ENCODE measurements around the gene SLC9B1. TPM values are rescaled to one million over a fixed set of nuclear protein-coding genes. Genes with fewer than 3 reads are reported as not detected.

SLC9B1 gene
- total RNA-seq, 1 donor from 2014 or later, result 1.6 TPM

DNA sequence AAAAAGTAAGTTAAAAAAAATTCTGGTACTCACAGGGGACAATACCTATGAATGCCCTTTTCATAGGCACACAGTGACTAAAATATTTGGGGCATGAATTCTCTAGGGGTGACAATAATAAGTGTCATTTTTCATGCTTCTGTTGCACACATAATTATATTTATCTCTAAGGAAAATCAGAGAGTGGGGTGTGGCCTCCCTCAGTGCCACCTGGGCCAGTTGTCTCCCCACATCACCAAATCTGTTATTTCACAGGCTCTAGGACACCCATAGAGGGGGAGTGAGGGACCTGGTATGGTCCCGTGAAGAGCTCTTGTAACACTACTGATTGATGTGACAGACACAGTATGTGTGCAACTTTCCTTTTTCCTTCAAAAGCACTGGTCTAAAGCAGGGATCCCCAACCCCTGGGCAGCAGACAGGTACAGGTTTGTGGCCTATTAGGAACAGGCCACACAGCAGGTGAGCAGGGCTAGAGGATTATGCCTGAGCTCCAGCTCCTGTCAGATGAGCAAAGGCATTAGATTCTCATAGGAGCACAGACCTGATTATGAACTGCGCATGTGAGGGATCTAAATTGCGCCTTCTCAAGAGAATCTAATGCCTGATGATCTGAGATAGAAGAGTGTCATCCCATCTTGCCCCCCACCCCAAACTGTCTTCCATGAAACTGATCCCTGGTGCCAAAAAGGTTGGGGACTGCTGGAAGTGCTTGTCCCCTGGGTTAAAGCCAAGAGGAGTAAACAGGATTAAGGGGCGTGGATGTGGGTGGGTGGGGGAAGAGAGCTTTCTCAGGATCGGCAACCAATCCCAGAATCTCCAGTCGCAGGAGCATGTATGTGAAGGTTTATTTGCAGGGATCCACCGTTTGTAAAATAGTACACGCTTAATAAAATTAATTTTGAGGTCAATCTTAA, 856 bp downstream of the SLC9B1 start:
- Mint-ChIP-seq H3K4me1 (ENCODE audit: unreplicated experiment) (peaks cover 10% of the 10 kb centered on the region), H3K27ac (peak overlapping the region; percentile 98), H3K4me3 (peak overlapping the region; percentile 91), H3K9me3 (no peaks in the 10 kb centered on the region), H3K36me3 (no peaks in the 10 kb centered on the region), H3K27me3 (no peaks in the 10 kb centered on the region)
- DNase-seq (ENCODE audit: extremely low spot score, unreplicated experiment), result no peak
- TF ChIP-seq, protein P1, sequence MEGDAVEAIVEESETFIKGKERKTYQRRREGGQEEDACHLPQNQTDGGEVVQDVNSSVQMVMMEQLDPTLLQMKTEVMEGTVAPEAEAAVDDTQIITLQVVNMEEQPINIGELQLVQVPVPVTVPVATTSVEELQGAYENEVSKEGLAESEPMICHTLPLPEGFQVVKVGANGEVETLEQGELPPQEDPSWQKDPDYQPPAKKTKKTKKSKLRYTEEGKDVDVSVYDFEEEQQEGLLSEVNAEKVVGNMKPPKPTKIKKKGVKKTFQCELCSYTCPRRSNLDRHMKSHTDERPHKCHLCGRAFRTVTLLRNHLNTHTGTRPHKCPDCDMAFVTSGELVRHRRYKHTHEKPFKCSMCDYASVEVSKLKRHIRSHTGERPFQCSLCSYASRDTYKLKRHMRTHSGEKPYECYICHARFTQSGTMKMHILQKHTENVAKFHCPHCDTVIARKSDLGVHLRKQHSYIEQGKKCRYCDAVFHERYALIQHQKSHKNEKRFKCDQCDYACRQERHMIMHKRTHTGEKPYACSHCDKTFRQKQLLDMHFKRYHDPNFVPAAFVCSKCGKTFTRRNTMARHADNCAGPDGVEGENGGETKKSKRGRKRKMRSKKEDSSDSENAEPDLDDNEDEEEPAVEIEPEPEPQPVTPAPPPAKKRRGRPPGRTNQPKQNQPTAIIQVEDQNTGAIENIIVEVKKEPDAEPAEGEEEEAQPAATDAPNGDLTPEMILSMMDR (conservative IDR thresholded peaks at IDR 0.05), result no peak

DNA sequence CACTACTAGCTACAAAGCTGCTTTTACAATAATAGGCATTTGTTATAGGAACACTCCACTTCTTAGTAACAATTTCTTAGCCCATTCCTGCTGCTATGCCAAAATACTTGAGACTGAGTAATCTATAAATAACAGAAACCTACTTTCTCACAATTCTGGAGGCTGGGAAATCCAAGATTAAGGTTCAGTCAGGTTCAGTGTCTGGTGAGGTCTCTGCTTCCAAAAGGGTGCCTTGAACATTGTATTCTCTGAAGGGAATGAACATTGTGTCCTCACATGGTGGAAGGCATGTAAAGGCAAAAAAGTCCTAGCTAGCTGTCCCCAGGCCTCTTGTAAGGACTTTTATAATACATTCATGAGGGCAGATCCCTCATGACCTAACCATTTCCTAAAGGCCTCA, 7.0 kb downstream of the SLC9B1 start:
- TF ChIP-seq, protein P1 (conservative IDR thresholded peaks at IDR 0.05), result no peak
- Mint-ChIP-seq H3K36me3 (no peaks in the 10 kb centered on the region), H3K27ac (no peak overlapping the region), H3K27me3 (no peaks in the 10 kb centered on the region), H3K4me1 (ENCODE audit: unreplicated experiment) (peaks cover 9% of the 10 kb centered on the region), H3K9me3 (no peaks in the 10 kb centered on the region), H3K4me3 (no peak overlapping the region)
- no peak for DNase-seq (ENCODE audit: extremely low spot score, unreplicated experiment)

DNA sequence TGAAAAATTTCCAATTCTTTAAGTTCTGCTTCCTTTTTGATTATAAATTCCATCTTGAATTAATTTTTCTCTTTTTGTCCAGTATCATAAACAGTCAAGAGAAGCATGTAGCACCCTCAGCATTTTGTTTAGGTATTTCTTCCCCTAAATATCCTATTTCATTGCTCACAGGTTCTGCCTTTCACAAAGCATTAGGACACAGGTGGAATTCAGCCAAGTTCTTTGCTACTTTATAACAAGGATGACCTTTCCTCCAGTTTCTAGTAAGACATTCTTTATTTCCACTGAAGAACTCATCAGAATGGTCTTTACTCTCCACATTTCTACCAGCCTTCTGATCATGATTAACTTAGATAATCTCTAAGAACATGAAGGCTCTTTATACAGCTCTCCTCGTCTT, 7.4 kb downstream of the SLC9B1 start:
- H3K4me3 Mint-ChIP-seq, result no peak overlapping the region
- TF ChIP-seq, protein P1 (conservative IDR thresholded peaks at IDR 0.05), result no peak
- H3K27ac Mint-ChIP-seq, result peak overlapping the region; percentile 78

DNA sequence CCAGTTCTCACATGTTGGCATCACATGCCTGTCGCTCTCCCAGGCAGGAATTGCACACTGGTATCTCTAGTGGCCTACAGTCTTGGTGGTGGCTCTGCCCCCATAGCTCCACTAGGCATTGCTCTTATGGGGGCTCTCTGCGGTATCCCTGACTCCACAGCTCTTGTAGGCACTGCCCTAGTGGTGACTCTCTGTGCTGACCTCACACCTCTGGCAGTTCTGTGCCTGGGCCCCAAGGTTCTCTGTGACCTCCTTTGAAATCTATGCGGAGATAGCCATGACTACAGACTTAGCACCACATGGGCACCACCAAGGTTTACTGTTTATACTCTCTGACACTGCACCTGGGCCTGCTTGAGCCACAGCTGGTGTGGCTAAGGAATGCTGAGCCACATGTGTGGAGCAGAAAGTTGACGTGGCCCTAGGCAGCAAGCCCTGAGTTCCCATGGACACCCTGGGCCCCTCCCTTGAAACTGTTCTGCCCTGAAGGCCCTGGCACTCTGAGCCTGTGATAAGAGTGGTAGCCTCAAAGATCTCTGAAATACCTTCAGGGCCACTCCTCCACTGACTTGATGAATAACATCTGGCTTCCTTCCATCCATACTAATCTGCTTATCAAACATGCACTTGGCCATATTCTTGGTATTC, 8.0 kb downstream of the SLC9B1 start:
- no peaks in the 10 kb centered on the region for H3K27me3 Mint-ChIP-seq
- peaks cover 9% of the 10 kb centered on the region for H3K4me1 Mint-ChIP-seq (ENCODE audit: unreplicated experiment)
- TF ChIP-seq, protein P1 (conservative IDR thresholded peaks at IDR 0.05), result no peak
- H3K4me3 Mint-ChIP-seq, result no peak overlapping the region
- DNase-seq (ENCODE audit: extremely low spot score, unreplicated experiment), result no peak
- no peaks in the 10 kb centered on the region for H3K36me3 Mint-ChIP-seq
- no peaks in the 10 kb centered on the region for H3K9me3 Mint-ChIP-seq
- peak overlapping the region; percentile 78 for H3K27ac Mint-ChIP-seq

More for the DNA sequence above, 7.4 kb downstream of the SLC9B1 start:
- H3K36me3 Mint-ChIP-seq, result no peaks in the 10 kb centered on the region
- H3K9me3 Mint-ChIP-seq, result no peaks in the 10 kb centered on the region
- H3K4me1 Mint-ChIP-seq (ENCODE audit: unreplicated experiment), result peaks cover 9% of the 10 kb centered on the region
- no peaks in the 10 kb centered on the region for H3K27me3 Mint-ChIP-seq
- no peak for DNase-seq (ENCODE audit: extremely low spot score, unreplicated experiment)

DNA sequence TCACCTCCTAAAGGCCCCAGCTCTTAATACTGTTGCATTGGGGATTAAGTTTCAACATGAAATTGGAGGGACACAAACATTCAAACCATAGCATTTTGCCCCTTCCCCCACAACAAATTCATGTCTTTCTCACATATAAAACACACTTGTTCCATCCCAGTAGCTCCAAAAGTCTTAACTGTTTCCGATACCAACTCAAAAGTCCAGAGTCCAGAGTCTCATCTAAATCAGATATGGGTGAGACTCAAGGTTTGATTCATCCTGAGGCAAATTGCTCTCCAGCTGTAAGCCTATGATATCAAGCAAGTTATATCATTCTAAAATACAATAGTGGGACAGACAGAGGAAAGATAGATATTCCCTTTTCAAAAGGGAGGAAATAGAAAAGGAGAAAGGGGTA, 8.7 kb downstream of the SLC9B1 start:
- H3K36me3 Mint-ChIP-seq, result no peaks in the 10 kb centered on the region
- H3K9me3 Mint-ChIP-seq, result no peaks in the 10 kb centered on the region
- H3K27ac Mint-ChIP-seq, result no peak overlapping the region
- H3K4me3 Mint-ChIP-seq, result no peak overlapping the region
- H3K27me3 Mint-ChIP-seq, result no peaks in the 10 kb centered on the region
- peaks cover 9% of the 10 kb centered on the region for H3K4me1 Mint-ChIP-seq (ENCODE audit: unreplicated experiment)
- no peak for DNase-seq (ENCODE audit: extremely low spot score, unreplicated experiment)
- TF ChIP-seq, protein P1 (conservative IDR thresholded peaks at IDR 0.05), result no peak
